Ovary (tissue), 3 donors: Measurements from ENCODE around the gene CDCP1.

Experiments
- CTCF ChIP-seq, 3 donors: fragments of 450-650 bp in 2 of 3; fragments of 200-600 bp in 1 of 3; IDR thresholded peaks; one replicate each; pipeline versions ENCODE4 v1.5.1 to v1.8.0; 2016 to 2022; ENCODE audit warnings: antibody characterized with exemption in 3 of 3, mild to moderate bottlenecking in 1 of 3
- POLR2A ChIP-seq: fragments of 450-650 bp; IDR thresholded peaks from one replicate; pipeline ENCODE4 v1.6.1; 2017; ENCODE audit warnings: antibody characterized with exemption, mild to moderate bottlenecking, moderate library complexity
- donor health status: DM: no; HTN: no; CAD: no.

- no peak for TF ChIP-seq POLR2A
- no peak for TF ChIP-seq CTCF (IDR thresholded peaks at IDR 0.05)
Observed at GRCh38 chr3:45043728-45044299, 102.4 kb downstream of the CDCP1 start.
